ENCODE data around the gene DTX2.

DNA sequence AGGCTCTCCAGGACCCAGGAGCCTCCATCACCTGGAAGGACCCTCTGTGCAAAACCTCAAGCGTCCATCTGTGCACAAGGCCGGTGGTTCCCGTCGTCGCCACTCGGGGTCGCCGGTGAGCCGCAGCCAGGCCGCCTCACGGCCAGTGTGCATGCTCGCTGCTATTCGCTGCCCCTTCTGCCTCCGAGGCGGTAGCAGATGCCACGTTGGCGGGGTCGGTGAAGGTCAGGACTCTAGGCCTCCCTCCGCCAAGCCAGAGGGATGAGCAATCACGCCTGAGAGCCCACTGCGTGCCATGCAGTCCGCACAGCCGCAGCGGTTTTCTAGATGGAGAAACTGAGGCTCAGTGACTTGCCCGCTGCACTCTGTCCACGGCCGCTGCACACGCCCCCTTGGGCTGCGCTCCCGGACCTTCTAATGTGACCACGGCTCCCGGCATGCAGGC is 54.5 kb downstream of the DTX2 start:
- TF ChIP-seq RAD21 (IDR thresholded peaks at IDR 0.05; ENCODE audit: low read depth), result no peak
- TF ChIP-seq JUND (IDR thresholded peaks at IDR 0.05), result no peak
- TF ChIP-seq, protein P1, sequence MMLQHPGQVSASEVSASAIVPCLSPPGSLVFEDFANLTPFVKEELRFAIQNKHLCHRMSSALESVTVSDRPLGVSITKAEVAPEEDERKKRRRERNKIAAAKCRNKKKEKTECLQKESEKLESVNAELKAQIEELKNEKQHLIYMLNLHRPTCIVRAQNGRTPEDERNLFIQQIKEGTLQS (IDR thresholded peaks at IDR 0.05), result no peak
- TF ChIP-seq, protein P2, sequence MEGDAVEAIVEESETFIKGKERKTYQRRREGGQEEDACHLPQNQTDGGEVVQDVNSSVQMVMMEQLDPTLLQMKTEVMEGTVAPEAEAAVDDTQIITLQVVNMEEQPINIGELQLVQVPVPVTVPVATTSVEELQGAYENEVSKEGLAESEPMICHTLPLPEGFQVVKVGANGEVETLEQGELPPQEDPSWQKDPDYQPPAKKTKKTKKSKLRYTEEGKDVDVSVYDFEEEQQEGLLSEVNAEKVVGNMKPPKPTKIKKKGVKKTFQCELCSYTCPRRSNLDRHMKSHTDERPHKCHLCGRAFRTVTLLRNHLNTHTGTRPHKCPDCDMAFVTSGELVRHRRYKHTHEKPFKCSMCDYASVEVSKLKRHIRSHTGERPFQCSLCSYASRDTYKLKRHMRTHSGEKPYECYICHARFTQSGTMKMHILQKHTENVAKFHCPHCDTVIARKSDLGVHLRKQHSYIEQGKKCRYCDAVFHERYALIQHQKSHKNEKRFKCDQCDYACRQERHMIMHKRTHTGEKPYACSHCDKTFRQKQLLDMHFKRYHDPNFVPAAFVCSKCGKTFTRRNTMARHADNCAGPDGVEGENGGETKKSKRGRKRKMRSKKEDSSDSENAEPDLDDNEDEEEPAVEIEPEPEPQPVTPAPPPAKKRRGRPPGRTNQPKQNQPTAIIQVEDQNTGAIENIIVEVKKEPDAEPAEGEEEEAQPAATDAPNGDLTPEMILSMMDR (IDR thresholded peaks at IDR 0.05 in 2 of 3, conservative IDR thresholded peaks at IDR 0.05 in 1 of 3; ENCODE audit: borderline replicate concordance in 1 of 3, insufficient read depth in 1 of 3, low read depth in 2 of 3, low read length in 2 of 3), result no peak
- TF ChIP-seq POLR2A (IDR thresholded peaks at IDR 0.05; ENCODE audit: borderline replicate concordance, extremely low read depth, insufficient read depth, insufficient read length), result no peak
- no peak for TF ChIP-seq EZH2phosphoT487 (IDR thresholded peaks at IDR 0.05; ENCODE audit: borderline replicate concordance)
- TF ChIP-seq TCF7L2 (IDR thresholded peaks at IDR 0.05; ENCODE audit: borderline replicate concordance, extremely low read depth, insufficient read depth, insufficient read length), result no peak
- TF ChIP-seq, protein P3, sequence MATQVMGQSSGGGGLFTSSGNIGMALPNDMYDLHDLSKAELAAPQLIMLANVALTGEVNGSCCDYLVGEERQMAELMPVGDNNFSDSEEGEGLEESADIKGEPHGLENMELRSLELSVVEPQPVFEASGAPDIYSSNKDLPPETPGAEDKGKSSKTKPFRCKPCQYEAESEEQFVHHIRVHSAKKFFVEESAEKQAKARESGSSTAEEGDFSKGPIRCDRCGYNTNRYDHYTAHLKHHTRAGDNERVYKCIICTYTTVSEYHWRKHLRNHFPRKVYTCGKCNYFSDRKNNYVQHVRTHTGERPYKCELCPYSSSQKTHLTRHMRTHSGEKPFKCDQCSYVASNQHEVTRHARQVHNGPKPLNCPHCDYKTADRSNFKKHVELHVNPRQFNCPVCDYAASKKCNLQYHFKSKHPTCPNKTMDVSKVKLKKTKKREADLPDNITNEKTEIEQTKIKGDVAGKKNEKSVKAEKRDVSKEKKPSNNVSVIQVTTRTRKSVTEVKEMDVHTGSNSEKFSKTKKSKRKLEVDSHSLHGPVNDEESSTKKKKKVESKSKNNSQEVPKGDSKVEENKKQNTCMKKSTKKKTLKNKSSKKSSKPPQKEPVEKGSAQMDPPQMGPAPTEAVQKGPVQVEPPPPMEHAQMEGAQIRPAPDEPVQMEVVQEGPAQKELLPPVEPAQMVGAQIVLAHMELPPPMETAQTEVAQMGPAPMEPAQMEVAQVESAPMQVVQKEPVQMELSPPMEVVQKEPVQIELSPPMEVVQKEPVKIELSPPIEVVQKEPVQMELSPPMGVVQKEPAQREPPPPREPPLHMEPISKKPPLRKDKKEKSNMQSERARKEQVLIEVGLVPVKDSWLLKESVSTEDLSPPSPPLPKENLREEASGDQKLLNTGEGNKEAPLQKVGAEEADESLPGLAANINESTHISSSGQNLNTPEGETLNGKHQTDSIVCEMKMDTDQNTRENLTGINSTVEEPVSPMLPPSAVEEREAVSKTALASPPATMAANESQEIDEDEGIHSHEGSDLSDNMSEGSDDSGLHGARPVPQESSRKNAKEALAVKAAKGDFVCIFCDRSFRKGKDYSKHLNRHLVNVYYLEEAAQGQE (IDR thresholded peaks at IDR 0.05; ENCODE audit: low read depth), result no peak
- no peak for TF ChIP-seq SRF (IDR thresholded peaks at IDR 0.05; ENCODE audit: low read depth)
- TF ChIP-seq EGR1 (IDR thresholded peaks at IDR 0.05; ENCODE audit: low read depth), result no peak
- no peak for TF ChIP-seq POLR2AphosphoS5 (IDR thresholded peaks at IDR 0.05; ENCODE audit: low read depth, low read length)

Data from HCT116 (cell line).